ENCODE measurements around the gene TOP1.
"Not testable (repeated sequence)": the region's sequence is repeated elsewhere in the genome, so short reads cannot be mapped to it uniquely, and the experiment has no call there.

TOP1 gene

GRCh38 chr20:41095110-41095969 lies 66.7 kb downstream of the TOP1 start:
- DNase-seq = peak; percentile 58

- DNase-seq = no peak
These were observed 70.2 kb downstream of the TOP1 start for GRCh38 chr20:41098703-41099250.

GRCh38 chr20:41100001-41100480 lies 71.4 kb downstream of the TOP1 start:
- DNase-seq = no peak

GRCh38 chr20:41101660-41102059 lies 73.0 kb downstream of the TOP1 start:
- no peak for DNase-seq

- no peak for DNase-seq
These were observed 79.9 kb downstream of the TOP1 start for GRCh38 chr20:41108531-41108930.

GRCh38 chr20:41110012-41110411 lies 81.4 kb downstream of the TOP1 start:
- no peak for DNase-seq

- DNase-seq = no peak
These were observed 82.4 kb downstream of the TOP1 start for GRCh38 chr20:41110930-41111577.

GRCh38 chr20:41111578-41111951 lies 82.9 kb downstream of the TOP1 start:
- no peak for DNase-seq

GRCh38 chr20:41116282-41116956 lies 87.8 kb downstream of the TOP1 start:
- DNase-seq = no peak

- DNase-seq = not testable (repeated sequence)
These were observed 89.5 kb downstream of the TOP1 start for GRCh38 chr20:41118159-41118558.

- DNase-seq = no peak
These were observed 90.0 kb downstream of the TOP1 start for GRCh38 chr20:41118632-41119031.

- no peak for DNase-seq
These were observed 91.3 kb downstream of the TOP1 start for GRCh38 chr20:41119614-41120561.

GRCh38 chr20:41121399-41121798 lies 92.8 kb downstream of the TOP1 start:
- no peak for DNase-seq

GRCh38 chr20:41123631-41124030 lies 95.0 kb downstream of the TOP1 start:
- no peak for DNase-seq

- DNase-seq = no peak
These were observed 96.0 kb downstream of the TOP1 start for GRCh38 chr20:41124451-41125094.

GRCh38 chr20:41125530-41126457 lies 97.2 kb downstream of the TOP1 start:
- DNase-seq = no peak

- DNase-seq = no peak
These were observed 98.1 kb downstream of the TOP1 start for GRCh38 chr20:41126719-41127118.

GRCh38 chr20:41128317-41128716 lies 99.7 kb downstream of the TOP1 start:
- not testable (repeated sequence) for DNase-seq

- DNase-seq = no peak
These were observed 103.2 kb downstream of the TOP1 start for GRCh38 chr20:41131594-41132387.

GRCh38 chr20:41132388-41132775 lies 103.8 kb downstream of the TOP1 start:
- DNase-seq = not testable (repeated sequence)

Measured in activated CD4-positive, alpha-beta T cell treated with anti-CD3 and anti-CD28 coated beads, Interleukin-2, Interleukin-6, amounts not matched to agents 100 ng/mL and 50 ng/mL, durations not matched to agents 16 hours and 8 hours (primary cell).